H1 (cell line): ENCODE results near the gene TNFRSF8. TPM values are rescaled to one million over a fixed set of nuclear protein-coding genes. Genes with fewer than 3 reads are reported as not detected.

Source experiments
- CTCF ChIA-PET: fragments of 300-600 bp; sonication (Branson Sonifier 250); formaldehyde crosslinking; loops from one replicate; lab custom pipeline; 2021; ENCODE audit not compliant: partially characterized antibody; lab: Charles Lee
- POLR2A ChIA-PET: fragments of 300-600 bp; sonication (Branson Sonifier 250); formaldehyde crosslinking; loops from one replicate; lab custom pipeline; 2021; ENCODE audit warnings: inconsistent platforms; ENCODE audit not compliant: partially characterized antibody; lab: Charles Lee
- DNase-seq, 2 experiments: peaks; one replicate each; pipeline versions ENCODE4 v3.0.0 to v3.0.0-alpha.2; 2010 to 2022; ENCODE audit warnings: low spot score in 2 of 2, low read depth in 1 of 2, mixed read lengths in 1 of 2
- FAIRE-seq: peaks from 2 replicates; lab custom pipeline; 2011; peaks lifted over from hg19 to GRCh38; lab: Jason Lieb, UNC
- H2AFZ ChIP-seq: 2 replicates; pipeline ENCODE4 v1.8.1; 2012; ENCODE audit warnings: low read length, inconsistent platforms
- H2AK5ac ChIP-seq: 2 replicates; pipeline ENCODE4 v1.6.1; 2013; ENCODE audit warnings: low read depth, low read length
- H2BK120ac ChIP-seq: replicated peaks from 2 replicates; pipeline ENCODE3; 2013; ENCODE audit warnings: low read depth, low read length, inconsistent platforms
- H2BK12ac ChIP-seq: 2 replicates; pipeline ENCODE4 v1.6.1; 2013; ENCODE audit warnings: low read depth, low read length
- H2BK15ac ChIP-seq: 2 replicates; pipeline ENCODE4 v1.6.1; 2013; ENCODE audit warnings: low read length
- H2BK20ac ChIP-seq: 2 replicates; pipeline ENCODE4 v1.6.1; 2013; ENCODE audit warnings: low read length
- H2BK5ac ChIP-seq: 2 replicates; pipeline ENCODE4 v1.6.1; 2013; ENCODE audit warnings: low read depth, low read length
- H3K14ac ChIP-seq: 2 replicates; pipeline ENCODE4 v1.6.1; 2013; ENCODE audit warnings: inconsistent platforms; ENCODE audit not compliant: insufficient read length
- H3K18ac ChIP-seq: 2 replicates; pipeline ENCODE4 v1.6.1; 2013; ENCODE audit warnings: low read length; ENCODE audit errors: extremely low read depth
- H3K23ac ChIP-seq: 2 replicates; pipeline ENCODE4 v1.6.1; 2013; ENCODE audit warnings: inconsistent platforms; ENCODE audit not compliant: insufficient read length
- H3K23me2 ChIP-seq: 2 replicates; pipeline ENCODE4 v1.6.1; 2013; ENCODE audit warnings: low read depth, low read length
- H3K27ac ChIP-seq: 2 replicates; pipeline ENCODE4 v1.6.1; 2011; ENCODE audit warnings: low read depth, low read length, inconsistent platforms
- H3K27me3 ChIP-seq, 4 experiments: replicated peaks in 1 of 4; 1 replicate in 1 of 4; 2 replicates in 3 of 4; pipeline versions ENCODE4 v1.6.1 to v1.8.1; 2011 to 2013; ENCODE audit warnings: low read length in 3 of 4, mild to moderate bottlenecking in 3 of 4, inconsistent platforms in 2 of 4, mixed read lengths in 2 of 4, moderate library complexity in 1 of 4; ENCODE audit not compliant: control insufficient read depth in 3 of 4, insufficient read depth in 3 of 4; ENCODE audit errors: extremely low read depth in 1 of 4
- H3K36me3 ChIP-seq, 4 experiments: 2 replicates each; pipeline versions ENCODE4 v1.6.1 to v1.8.1; 2011 to 2013; ENCODE audit warnings: mild to moderate bottlenecking in 4 of 4, low read length in 3 of 4, moderate library complexity in 2 of 4, control low read depth in 1 of 4, inconsistent platforms in 1 of 4; ENCODE audit not compliant: insufficient read depth in 4 of 4, control insufficient read depth in 2 of 4
- H3K4ac ChIP-seq: replicated peaks from 2 replicates; pipeline ENCODE3; 2013; ENCODE audit warnings: low read length, low read depth, mixed read lengths, inconsistent platforms; ENCODE audit not compliant: insufficient read length
- H3K4me1 ChIP-seq, 4 experiments: replicated peaks in 1 of 4; 1 replicate in 1 of 4; 2 replicates in 3 of 4; pipeline versions ENCODE4 v1.6.1 to v1.8.1; 2011 to 2013; ENCODE audit warnings: low read length in 3 of 4, inconsistent platforms in 2 of 4, mixed read lengths in 1 of 4; ENCODE audit not compliant: insufficient read depth in 4 of 4, control insufficient read depth in 3 of 4
- H3K4me2 ChIP-seq, 2 experiments: 2 replicates each; pipeline versions ENCODE4 v1.6.1 to v1.8.1; 2011 to 2013; ENCODE audit warnings: low read depth in 2 of 2, low read length in 2 of 2, control low read depth in 1 of 2, inconsistent platforms in 1 of 2, mild to moderate bottlenecking in 1 of 2; ENCODE audit not compliant: insufficient read depth in 1 of 2
- H3K4me3 ChIP-seq, 4 experiments: fragments of 200-600, 300-600 bp in 1 of 4; sonication (generic), shearing (Covaris generic), sonication (Bioruptor Twin) in 1 of 4; 2 replicates each; pipeline versions ENCODE4 v1.5.1 to v1.8.1; 2011 to 2016; ENCODE audit warnings: low read length in 4 of 4, low read depth in 3 of 4, control low read depth in 2 of 4, inconsistent platforms in 2 of 4, mild to moderate bottlenecking in 2 of 4, mixed read lengths in 1 of 4, moderate library complexity in 1 of 4; ENCODE audit not compliant: insufficient read depth in 2 of 4; ENCODE audit errors: extremely low read depth in 1 of 4
- H3K56ac ChIP-seq: replicated peaks from 2 replicates; pipeline ENCODE3; 2013; ENCODE audit warnings: low read depth, mild to moderate bottlenecking, mixed read lengths, low read length, inconsistent platforms; ENCODE audit not compliant: insufficient read length
- H3K79me1 ChIP-seq: 2 replicates; pipeline ENCODE4 v1.6.1; 2013; ENCODE audit warnings: low read depth, low read length, control low read depth
- H3K79me2 ChIP-seq, 2 experiments: 2 replicates each; pipeline versions ENCODE4 v1.6.1 to v1.8.1; 2012 to 2013; ENCODE audit warnings: low read length in 2 of 2, mild to moderate bottlenecking in 2 of 2, inconsistent platforms in 1 of 2; ENCODE audit not compliant: insufficient read depth in 2 of 2, control insufficient read depth in 1 of 2
- H3K9ac ChIP-seq, 4 experiments: replicated peaks in 1 of 4; 1 replicate in 1 of 4; 2 replicates in 3 of 4; pipeline versions ENCODE4 v1.6.1 to v1.8.1; 2011 to 2013; ENCODE audit warnings: low read depth in 3 of 4, low read length in 3 of 4, control low read depth in 2 of 4, mild to moderate bottlenecking in 2 of 4, moderate library complexity in 2 of 4, inconsistent platforms in 1 of 4; ENCODE audit errors: extremely low read depth in 1 of 4
- H3K9me3 ChIP-seq, 2 experiments: 2 replicates each; pipeline versions ENCODE4 v1.6.1 to v1.8.1; 2012 to 2013; ENCODE audit warnings: mild to moderate bottlenecking in 2 of 2, moderate library complexity in 2 of 2, control low read depth in 1 of 2, inconsistent platforms in 1 of 2, low read depth in 1 of 2, low read length in 1 of 2, mixed read lengths in 1 of 2; ENCODE audit not compliant: insufficient read depth in 2 of 2
- H4K20me1 ChIP-seq, 2 experiments: replicated peaks in 1 of 2; 2 replicates each; pipeline versions ENCODE3 to v1.8.1; 2011 to 2013; ENCODE audit warnings: inconsistent platforms in 2 of 2, low read length in 2 of 2, mild to moderate bottlenecking in 1 of 2; ENCODE audit not compliant: insufficient read depth in 2 of 2, control insufficient read depth in 1 of 2
- H4K5ac ChIP-seq: 2 replicates; pipeline ENCODE4 v1.6.1; 2013; ENCODE audit warnings: low read length, low read depth, mixed read lengths, inconsistent platforms; ENCODE audit not compliant: insufficient read length
- H4K8ac ChIP-seq: 2 replicates; pipeline ENCODE4 v1.8.0; 2013; ENCODE audit warnings: mild to moderate bottlenecking, moderate library complexity, low read length, inconsistent platforms; ENCODE audit not compliant: insufficient read depth; ENCODE audit errors: extremely low read depth
- H4K91ac ChIP-seq: replicated peaks from 2 replicates; pipeline ENCODE3; 2013; ENCODE audit warnings: low read length, mixed read lengths, inconsistent platforms; ENCODE audit not compliant: insufficient read length
- CREB1 ChIP-seq: IDR thresholded peaks from 2 replicates; pipeline ENCODE4 v1.6.1; 2012; ENCODE audit warnings: inconsistent platforms
- CTCF ChIP-seq, 3 experiments: IDR thresholded peaks; 1 replicate in 2 of 3; 2 replicates in 1 of 3; pipeline versions ENCODE4 v1.5.1 to v1.6.1; 2011; ENCODE audit warnings: low read length in 3 of 3, mild to moderate bottlenecking in 3 of 3, inconsistent platforms in 2 of 3, low read depth in 1 of 3, moderate library complexity in 1 of 3; ENCODE audit not compliant: insufficient read depth in 1 of 3; ENCODE audit errors: control extremely low read depth in 1 of 3
- HDAC2 ChIP-seq, 2 experiments: fragments of 300-600 bp in 1 of 2; sonication (generic) in 1 of 2; IDR thresholded peaks; 2 replicates each; pipeline ENCODE4 v1.6.1; 2011 to 2012; ENCODE audit warnings: low read depth in 2 of 2, low read length in 2 of 2, mild to moderate bottlenecking in 2 of 2, moderate library complexity in 2 of 2, borderline replicate concordance in 1 of 2, inconsistent platforms in 1 of 2
- PHF8 ChIP-seq: fragments of 200-600 bp; sonication (generic); conservative IDR thresholded peaks from 2 replicates; pipeline ENCODE4 v1.7.1; 2012; ENCODE audit warnings: low read depth, mild to moderate bottlenecking, inconsistent platforms, low read length, moderate library complexity
- WGBS, 2 experiments: shearing (Covaris generic) in 1 of 2; methylation state at CpG; one replicate each; pipeline versions ENCODE4 v1.1.6 to v1.1.7; 2013 to 2015; ENCODE audit warnings: low lambda C conversion rate in 2 of 2, mixed read lengths in 2 of 2, inconsistent platforms in 1 of 2, low coverage in 1 of 2, missing lambda C conversion rate in 1 of 2; ENCODE audit not compliant: insufficient replicate concordance in 2 of 2, insufficient coverage in 1 of 2, insufficient read length in 1 of 2; ENCODE audit errors: extremely low coverage in 1 of 2, missing lambda C conversion rate in 1 of 2; 5-methylcytosine and 5-hydroxymethylcytosine counted together
- long read RNA-seq, 2 experiments: library from RNA in 1 of 2; library from capped mRNA in 1 of 2; stranded (forward); transcript quantifications; one replicate each; pipeline ENCODE4 v2.0.0, GENCODE V29; 2021; ENCODE audit warnings: inconsistent platforms in 1 of 2
- polyA minus RNA-seq, 3 experiments: library from RNA; depleted of rRNA, polyadenylated mRNA; stranded (reverse); fragments of >200 nt; gene quantifications; 1 replicate in 2 of 3; 2 replicates in 1 of 3; pipeline ENCODE4 v1.2.3, GENCODE V29; 2011
- polyA plus RNA-seq, 7 experiments: library from polyadenylated mRNA; depleted of rRNA in 3 of 7; stranded (reverse) in 5 of 7; unstranded in 2 of 7; fragments of >200 nt in 5 of 7; fragments of 200-250 nt in 2 of 7; gene quantifications; 1 replicate in 5 of 7; 2 replicates in 1 of 7; 4 replicates in 1 of 7; pipeline versions ENCODE4 v1.2.1 to v1.2.3, GENCODE V29; 2011 to 2013; ENCODE audit warnings: missing spikeins in 2 of 7, mixed read lengths in 2 of 7
- total RNA-seq: library from RNA; stranded (reverse); fragmentation: NEBNext Ultra II Directional; extraction: Animal tissue kit (Norgen Biotek cat#: 25700); gene quantifications from 2 replicates; pipeline ENCODE4 v1.2.1, GENCODE V29; 2021

TNFRSF8 gene
- total RNA-seq (32.7 and 35.1 TPM in 2 replicates), polyA plus RNA-seq (2011; rRNA removed) (23.2 and 26.7 TPM in 2 replicates), polyA minus RNA-seq (2011; rRNA and poly(A)+ RNA removed) (13.4 and 14.5 TPM in 2 replicates)
- polyA plus RNA-seq (2011; cell fraction: cytosol; rRNA removed), result 16.7 TPM
- polyA plus RNA-seq (2011; cell fraction: nucleus; rRNA removed), result 26.1 TPM
- 15.0 to 25.1 TPM (median 23.2 TPM) in 4 replicates for polyA plus RNA-seq (2012, experiment 1 of 2)
- polyA plus RNA-seq (2012, experiment 2 of 2), result 20.2 TPM
- 29.7 TPM for polyA plus RNA-seq (2013, experiment 1 of 2)
- 29.6 TPM for polyA plus RNA-seq (2013, experiment 2 of 2)
- 13.3 TPM for polyA minus RNA-seq (2011; cell fraction: cytosol; rRNA and poly(A)+ RNA removed)
- polyA minus RNA-seq (2011; cell fraction: nucleus; rRNA and poly(A)+ RNA removed), result 12.3 TPM
- long read RNA-seq, experiment 1, partial matches to known transcripts, result 18 of 22 reads
- long read RNA-seq, experiment 1, other reads (novel, unspliced or antisense), result 0 of 22 reads
- long read RNA-seq, experiment 2, partial matches to known transcripts, result 1 of 2 reads
- long read RNA-seq, experiment 2, other reads (novel, unspliced or antisense), result 1 of 2 reads

GRCh38 chr1:12063141-12064072, at the start of gene TNFRSF8:
TSS of gene TNFRSF8 (plus strand) at chr1:12063303. CDS start at chr1:12063599, 296 bp downstream.
- H3K4me3 ChIP-seq, result peak within 1 kb of the TSS; percentile 26 to 72 (median 54)
- WGBS, 2 experiments, result 3% methylated on average over 69 of the region's 72 CpGs; no CpG with 5 or more reads in 1 of the 2 experiments
- peak in 1 of 2 experiments; percentile 65 for DNase-seq
- peak in 1 of 2 experiments; percentile 73; a peak in 2 of 4 replicates for TF ChIP-seq HDAC2 (IDR thresholded peaks at IDR 0.05; ENCODE audit: borderline replicate concordance in 1 of 2, low read depth in 2 of 2, low read length in 2 of 2)
- TF ChIP-seq CTCF (IDR thresholded peaks at IDR 0.05; ENCODE audit: control extremely low read depth in 1 of 3, insufficient read depth in 1 of 3, low read depth in 1 of 3, low read length in 3 of 3), result no peak
- 0 out of 2 replicates have a peak, but pooled peaks have one; percentile 35 for TF ChIP-seq PHF8
- TF ChIP-seq CREB1, result 0 out of 2 replicates have a peak, but pooled peaks have one; percentile 3

More at GRCh38 chr1:12063141-12064072, at the start of gene TNFRSF8:
- Histone ChIP-seq H3K36me3 (no peaks in the 10 kb centered on the region), H3K18ac (peak within 1 kb of the TSS; percentile 99), H2AK5ac (no peak within 1 kb of the TSS), H3K9me3 (no peaks in the 10 kb centered on the region), H3K4me2 (peak within 1 kb of the TSS; percentile 68 to 98), H3K4ac (peak within 1 kb of the TSS; percentile 76), H2BK120ac (peak within 1 kb of the TSS; percentile 0), H3K4me1 (peaks cover 18 to 36% (median 22%) of the 10 kb centered on the region in 4 experiments), H3K9ac (peak within 1 kb of the TSS in 3 of 4 experiments; percentile 1 to 56 (median 44); a peak in 4 of 7 replicates), H2BK20ac (no peak within 1 kb of the TSS), H4K5ac (peak within 1 kb of the TSS; percentile 64), H3K79me1 (no peaks in the 10 kb centered on the region; the same call in none of the 2 replicates), H3K27me3 (peaks cover 0 to 21% (median 12%) of the 10 kb centered on the region in 4 experiments; a peak in 6 of 7 replicates), H3K23me2 (peaks cover 15% of the 10 kb centered on the region), H2BK15ac (peak within 1 kb of the TSS; percentile 85; the same call in 1 of the 2 replicates), H3K56ac (peak within 1 kb of the TSS; percentile 62), H3K14ac (no peak within 1 kb of the TSS), H4K8ac (peak within 1 kb of the TSS; percentile 82), H2BK5ac (peak within 1 kb of the TSS; percentile 46; the same call in 1 of the 2 replicates), H3K79me2 (peaks cover 0 to 23% of the 10 kb centered on the region in 2 experiments; a peak in 2 of 4 replicates), H3K23ac (no peak within 1 kb of the TSS), H4K91ac (peak within 1 kb of the TSS; percentile 92), H4K20me1 (no peaks in the 10 kb centered on the region), H2BK12ac (peak within 1 kb of the TSS; percentile 95; the same call in 1 of the 2 replicates), H2AFZ (peak within 1 kb of the TSS; percentile 74), H3K27ac (no peak within 1 kb of the TSS)
- ChIA-PET POLR2A (interaction anchor here (0.6 to 6.1 kb wide), 11 partner anchors 8 to 155 kb away, joined by 3 to 31 read pairs (median 4); partner anchors contain the start of gene PLOD1), CTCF (interaction anchor here (0.6 to 7.3 kb wide), 7 partner anchors 12 to 67 kb away, joined by 3 to 59 read pairs (median 3); no protein-coding TSS in a partner anchor)
- no peak for FAIRE-seq
